HG03039 (cell line): ENCODE measurements around the gene ORM1.

Experiments
- ATAC-seq: cut with Tn5 transposase; IDR thresholded peaks from one replicate; pipeline ENCODE4 v1.9.1; 2021; ENCODE audit warnings: mild to moderate bottlenecking, moderate library complexity; ENCODE audit not compliant: unreplicated experiment

ORM1 gene

DNA sequence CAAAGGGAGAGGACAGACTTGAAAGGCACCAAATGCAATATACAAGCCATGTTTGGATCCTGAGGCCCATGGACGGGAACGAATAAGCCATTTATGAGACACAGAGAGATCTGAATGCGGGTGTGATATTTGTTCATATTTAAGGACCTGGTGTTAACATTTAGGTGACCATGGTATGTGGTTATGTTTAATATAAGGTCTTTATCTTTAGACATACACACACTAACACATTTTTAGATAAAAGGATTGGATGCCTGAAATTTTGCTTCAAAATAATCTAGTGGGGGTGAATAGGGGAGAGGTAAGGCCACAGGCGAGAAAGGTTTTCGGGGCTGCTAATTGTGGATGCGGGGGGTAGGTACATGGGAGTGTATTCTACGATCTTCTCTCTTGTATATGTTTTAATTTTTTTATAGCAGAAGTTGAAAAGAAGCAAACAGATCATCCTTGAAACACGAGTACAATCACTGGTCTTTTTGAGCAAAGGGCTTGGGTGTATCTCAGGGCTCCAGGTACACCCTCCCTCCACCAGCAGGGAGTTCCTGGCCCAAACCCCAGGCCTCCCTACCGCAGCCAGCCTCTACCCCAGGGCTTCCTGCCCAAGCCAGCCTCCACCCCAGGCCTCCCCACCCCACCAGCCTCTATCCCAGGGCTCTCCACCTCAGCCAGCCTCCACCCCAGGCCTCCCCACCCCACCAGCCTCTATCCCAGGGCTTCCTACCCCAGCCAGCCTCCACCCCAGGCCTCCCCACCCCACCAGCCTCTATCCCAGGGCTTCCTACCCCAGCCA is 52.7 kb downstream of the ORM1 start:
- ATAC-seq, result no peak
